ENCODE data around the gene HOTAIR.

The HOTAIR gene

GRCh38 chr12:53998110-53998899 is 23.6 kb upstream of the HOTAIR start:
- DNase-seq, result no peak

GRCh38 chr12:53997204-53998109 is 22.7 kb upstream of the HOTAIR start:
- no peak for DNase-seq

- DNase-seq, result no peak
These were observed 21.8 kb upstream of the HOTAIR start for GRCh38 chr12:53996240-53997203.

GRCh38 chr12:53995378-53996239 is 20.9 kb upstream of the HOTAIR start:
- no peak for DNase-seq

- DNase-seq, result no peak
These were observed 20.2 kb upstream of the HOTAIR start for GRCh38 chr12:53995002-53995377.

GRCh38 chr12:53994264-53995001 is 19.7 kb upstream of the HOTAIR start:
- DNase-seq, result no peak

- DNase-seq, result no peak
These were observed 19.2 kb upstream of the HOTAIR start for GRCh38 chr12:53994009-53994263.

- no peak for DNase-seq
These were observed 18.6 kb upstream of the HOTAIR start for GRCh38 chr12:53993162-53994008.

- no peak for DNase-seq
These were observed 17.7 kb upstream of the HOTAIR start for GRCh38 chr12:53992377-53992889.

GRCh38 chr12:53991077-53991460 is 16.3 kb upstream of the HOTAIR start:
- DNase-seq, result no peak

- no peak for DNase-seq
These were observed 15.7 kb upstream of the HOTAIR start for GRCh38 chr12:53990311-53991076.

GRCh38 chr12:53989227-53990113 is 14.7 kb upstream of the HOTAIR start:
- peak; percentile 58 for DNase-seq

GRCh38 chr12:53988541-53989226 is 13.9 kb upstream of the HOTAIR start:
- no peak for DNase-seq

- no peak for DNase-seq
These were observed 13.1 kb upstream of the HOTAIR start for GRCh38 chr12:53987787-53988230.

GRCh38 chr12:53986686-53987483 is 12.1 kb upstream of the HOTAIR start:
- no peak for DNase-seq

- peak; percentile 25 for DNase-seq
These were observed 11.4 kb upstream of the HOTAIR start for GRCh38 chr12:53985994-53986685.
